GM21526 (cell line): ENCODE measurements around the gene DSTYK.

Source experiments
- ATAC-seq: cut with Tn5 transposase; IDR thresholded peaks from one replicate; pipeline ENCODE4 v1.9.1; 2021; ENCODE audit warnings: moderate library complexity; ENCODE audit not compliant: unreplicated experiment, low FRiP score

Gene DSTYK

GRCh38 chr1:205225901-205226765 is 14.6 kb upstream of the DSTYK start:
- no peak for ATAC-seq

- ATAC-seq = no peak
These were observed 13.2 kb upstream of the DSTYK start for GRCh38 chr1:205224736-205225135.

- no peak for ATAC-seq
These were observed 8.9 kb upstream of the DSTYK start for GRCh38 chr1:205220421-205220820.

GRCh38 chr1:205217418-205217817 is 5.9 kb upstream of the DSTYK start:
- ATAC-seq = no peak

- no peak for ATAC-seq
These were observed 5.1 kb upstream of the DSTYK start for GRCh38 chr1:205216588-205216987.

GRCh38 chr1:205214756-205215155 is 3.3 kb upstream of the DSTYK start:
- ATAC-seq = no peak

- ATAC-seq = no peak
These were observed 486 bp upstream of the DSTYK start for GRCh38 chr1:205211839-205212536.

- no peak for ATAC-seq
These were observed 740 bp downstream of the DSTYK start for GRCh38 chr1:205210756-205211168.

GRCh38 chr1:205208811-205209210 is 2.7 kb downstream of the DSTYK start:
- ATAC-seq = no peak

GRCh38 chr1:205205055-205205454 is 6.4 kb downstream of the DSTYK start:
- ATAC-seq = no peak

- ATAC-seq = no peak
These were observed 7.0 kb downstream of the DSTYK start for GRCh38 chr1:205204552-205204951.

- no peak for ATAC-seq
These were observed 11.6 kb downstream of the DSTYK start for GRCh38 chr1:205199931-205200299.

GRCh38 chr1:205199090-205199930 is 12.2 kb downstream of the DSTYK start:
- ATAC-seq = no peak

- no peak for ATAC-seq
These were observed 19.2 kb downstream of the DSTYK start for GRCh38 chr1:205192287-205192686.

GRCh38 chr1:205191622-205192021 is 19.9 kb downstream of the DSTYK start:
- no peak for ATAC-seq

GRCh38 chr1:205190845-205191577 is 20.5 kb downstream of the DSTYK start:
- no peak for ATAC-seq

- ATAC-seq = no peak
These were observed 22.4 kb downstream of the DSTYK start for GRCh38 chr1:205189131-205189530.

- no peak for ATAC-seq
These were observed 22.9 kb downstream of the DSTYK start for GRCh38 chr1:205188596-205188995.

GRCh38 chr1:205188098-205188497 is 23.4 kb downstream of the DSTYK start:
- ATAC-seq = no peak

GRCh38 chr1:205187420-205187819 is 24.1 kb downstream of the DSTYK start:
- ATAC-seq = no peak
